Activated CD4-positive, CD25-positive, alpha-beta regulatory T cell (primary cell): ENCODE results near the gene BBOF1.
"Not testable (repeated sequence)": the region's sequence is repeated elsewhere in the genome, so short reads cannot be mapped to it uniquely, and the experiment has no call there.

ENCODE experiments used
- DNase-seq, 4 experiments: peaks; one replicate each; lab custom pipeline; 2025; lab: John Stamatoyannopoulos, UW

The BBOF1 gene

DNA sequence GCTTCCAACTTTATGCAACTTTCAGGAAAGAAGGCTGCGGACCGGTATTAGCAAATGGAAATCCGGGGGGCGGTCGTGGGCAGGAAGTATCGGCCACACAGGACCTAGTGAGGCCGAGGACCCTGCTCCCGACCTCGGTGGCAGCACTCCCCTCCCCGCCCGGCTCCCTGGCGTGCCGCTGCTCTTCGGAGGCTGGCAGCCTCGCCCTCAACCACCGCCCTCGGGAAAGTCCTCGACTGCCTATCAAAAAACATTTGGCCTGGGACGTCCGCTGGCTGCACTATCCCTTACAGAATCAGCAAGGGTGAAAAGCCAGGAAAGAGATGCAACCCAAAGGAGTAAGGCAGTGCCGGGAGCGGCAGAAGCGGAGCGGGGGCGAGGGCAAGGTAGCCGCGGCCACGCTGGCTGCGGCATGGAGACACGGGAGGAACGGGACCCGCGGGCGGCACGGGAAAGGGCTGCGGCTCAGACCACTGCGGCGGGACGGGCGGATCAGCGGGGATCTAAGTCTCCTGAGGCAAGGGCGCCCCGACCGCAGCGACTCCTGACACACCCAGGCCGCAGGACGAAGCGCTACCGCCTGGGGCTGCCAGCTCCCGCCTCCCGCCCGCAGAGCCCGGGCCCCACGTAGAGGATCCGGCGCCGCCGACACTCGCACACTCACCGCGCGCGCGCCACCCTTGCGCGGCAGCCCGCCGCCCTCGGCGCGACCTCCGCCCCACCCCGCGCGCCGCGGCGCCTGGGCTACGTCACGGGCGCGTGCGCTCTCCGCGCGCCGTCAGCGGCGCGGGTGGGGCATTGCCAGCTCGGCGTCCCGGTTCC, at the start of gene BBOF1, which contains the start of gene ENTPD5:
BBOF1 (plus strand) TSS at position 764 of the 822 bp plus-strand sequence. CDS start 130 bp downstream, outside the sequence.
ENTPD5 (minus strand) TSS at position 703 of the 822 bp plus-strand sequence. CDS start 31,186 bp downstream, outside the sequence.
- DNase-seq = peak; percentile 64 to 82 (median 71)

GRCh38 chr14:73973497-73973896, 45.7 kb upstream of the BBOF1 start:
- no peak for DNase-seq

GRCh38 chr14:73976125-73976524, 43.0 kb upstream of the BBOF1 start:
- no peak for DNase-seq

- no peak for DNase-seq
These were observed 41.3 kb upstream of the BBOF1 start for GRCh38 chr14:73977896-73978295.

DNA sequence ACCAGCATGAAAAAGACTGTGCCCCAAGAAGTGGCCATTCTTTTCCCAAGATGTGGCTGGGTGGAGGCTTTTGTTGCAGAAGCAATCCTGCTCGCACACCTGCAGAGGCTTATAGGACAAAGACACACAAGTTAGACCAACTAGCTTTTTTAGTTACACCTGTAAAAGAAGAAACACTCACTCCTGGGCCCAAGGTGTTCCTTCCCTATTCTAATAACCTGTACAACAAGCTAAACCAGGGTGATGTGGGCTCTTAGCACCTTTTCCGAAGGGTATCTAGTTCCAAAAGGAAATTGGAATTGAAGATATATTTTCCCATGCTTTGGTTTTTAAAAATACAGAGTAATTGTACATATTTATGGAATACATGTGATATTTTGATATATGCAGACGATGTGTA, 31.1 kb upstream of the BBOF1 start:
- no peak for DNase-seq

DNA sequence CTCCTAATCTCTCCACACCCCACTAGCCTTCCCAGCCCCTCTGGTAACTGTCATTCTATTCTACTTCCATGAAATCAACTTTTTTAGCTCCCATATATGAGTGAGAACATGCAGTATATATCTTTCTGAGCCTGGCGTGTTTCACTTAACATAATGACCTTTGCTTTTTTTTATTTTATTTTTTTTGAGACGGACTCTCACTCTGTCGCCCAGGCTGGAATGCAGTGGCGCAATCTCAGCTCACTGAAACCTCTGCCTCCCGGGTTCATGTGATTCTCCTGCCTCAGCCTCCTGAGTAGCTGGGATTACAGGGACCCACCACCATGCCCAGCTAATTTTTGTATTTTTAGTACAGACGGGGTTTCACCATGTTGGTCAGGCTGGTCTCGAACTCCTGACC, 30.5 kb upstream of the BBOF1 start:
- not testable (repeated sequence) for DNase-seq

DNA sequence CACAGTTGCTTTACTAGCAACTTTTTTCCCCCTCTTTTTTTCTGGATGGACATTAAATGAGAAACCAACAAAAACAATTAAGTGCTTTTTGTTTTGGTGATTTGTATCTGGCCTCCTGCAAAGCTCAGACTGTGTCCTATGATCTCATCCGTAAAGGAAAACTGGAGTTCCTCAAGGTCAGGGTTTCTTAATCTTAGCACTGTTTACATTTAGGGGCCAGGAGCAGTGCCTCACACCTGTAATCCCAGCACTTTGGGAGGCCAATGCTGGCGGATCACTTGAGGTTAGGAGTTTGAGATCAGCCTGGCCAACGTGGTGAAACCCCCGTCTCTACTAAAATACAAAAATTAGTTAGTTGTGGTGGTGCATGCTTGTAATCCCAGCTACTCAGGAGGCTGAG, 28.1 kb upstream of the BBOF1 start:
- DNase-seq = no peak

DNA sequence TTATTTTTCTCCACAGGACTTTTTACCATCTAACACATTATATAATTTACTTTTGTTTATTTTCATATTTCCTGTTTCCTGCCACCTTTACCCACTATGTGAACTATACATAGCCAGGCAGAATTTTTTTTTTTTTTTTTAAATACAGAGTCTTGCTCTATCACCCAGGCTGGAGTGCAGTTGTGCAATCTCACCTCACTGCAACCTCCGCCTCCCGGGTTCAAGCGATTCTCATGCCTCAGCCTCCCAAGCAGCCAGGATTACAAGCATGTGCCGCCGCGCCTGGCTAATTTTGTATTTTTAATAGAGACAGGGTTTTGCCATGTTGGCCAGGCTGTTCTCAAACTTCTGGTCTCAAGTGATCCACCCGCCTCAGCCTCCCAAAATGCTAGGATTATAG, 24.2 kb upstream of the BBOF1 start:
- DNase-seq = not testable (repeated sequence)

- DNase-seq = no peak
These were observed 23.2 kb upstream of the BBOF1 start for GRCh38 chr14:73995977-73996378.

DNA sequence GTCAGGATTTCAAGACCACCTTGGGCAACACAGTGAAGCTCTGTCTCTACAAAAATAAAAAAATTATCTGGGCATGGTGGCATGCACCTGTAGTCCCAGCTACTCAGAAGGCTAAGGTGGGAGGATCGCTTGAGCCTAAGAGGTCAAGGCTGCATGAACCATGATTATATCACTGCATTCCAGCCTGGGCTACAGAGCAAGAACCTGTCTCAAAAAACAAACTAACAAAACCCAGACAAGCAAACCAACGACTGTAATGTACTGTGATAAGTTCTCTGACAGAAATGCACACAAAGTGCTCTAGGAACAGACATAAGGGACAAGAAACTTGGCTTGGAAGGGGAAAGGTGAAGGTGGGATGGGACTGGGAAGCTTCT, 22.4 kb upstream of the BBOF1 start:
- no peak for DNase-seq

GRCh38 chr14:73997108-73997943, 21.8 kb upstream of the BBOF1 start:
- no peak for DNase-seq

GRCh38 chr14:73997944-73998447, 21.2 kb upstream of the BBOF1 start:
- no peak for DNase-seq

DNA sequence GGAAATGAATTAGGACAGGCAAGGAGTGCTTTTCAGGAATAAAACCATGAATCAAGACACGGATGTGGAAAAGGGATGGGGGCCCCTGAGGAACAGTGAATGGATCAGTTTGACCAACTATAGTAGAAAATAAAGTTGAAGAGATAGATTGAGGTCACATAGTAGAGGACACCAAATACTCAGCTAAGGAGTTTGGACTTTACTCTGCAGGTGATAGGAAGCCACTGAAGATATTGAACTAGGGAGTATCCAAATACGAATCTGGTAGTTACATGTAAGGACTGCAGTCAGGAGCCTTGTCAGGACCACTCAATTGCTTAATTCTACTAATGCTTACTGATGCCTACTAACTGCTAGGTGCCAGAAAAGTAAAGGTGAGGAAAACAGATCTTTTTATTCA, 20.4 kb upstream of the BBOF1 start:
- DNase-seq = no peak

DNA sequence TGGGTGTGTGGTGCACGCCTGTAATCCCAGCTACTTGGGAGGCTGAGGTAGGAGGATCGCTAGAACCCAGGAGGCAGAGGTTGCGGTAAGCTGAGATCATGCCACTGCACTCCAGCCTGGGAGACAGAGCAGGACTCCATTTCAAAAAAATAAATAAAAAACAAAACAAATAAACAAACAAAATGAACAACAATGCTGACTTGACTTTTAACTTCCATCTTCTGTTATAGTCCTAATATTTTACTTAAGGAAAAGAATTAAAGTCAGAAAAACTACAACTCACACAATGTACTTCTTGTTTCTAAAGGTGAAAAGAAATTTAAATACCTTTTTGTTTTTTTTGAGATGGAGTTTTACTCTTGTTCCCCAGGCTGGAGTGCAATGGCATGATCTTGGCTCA, 13.5 kb upstream of the BBOF1 start:
- DNase-seq = not testable (repeated sequence)

DNA sequence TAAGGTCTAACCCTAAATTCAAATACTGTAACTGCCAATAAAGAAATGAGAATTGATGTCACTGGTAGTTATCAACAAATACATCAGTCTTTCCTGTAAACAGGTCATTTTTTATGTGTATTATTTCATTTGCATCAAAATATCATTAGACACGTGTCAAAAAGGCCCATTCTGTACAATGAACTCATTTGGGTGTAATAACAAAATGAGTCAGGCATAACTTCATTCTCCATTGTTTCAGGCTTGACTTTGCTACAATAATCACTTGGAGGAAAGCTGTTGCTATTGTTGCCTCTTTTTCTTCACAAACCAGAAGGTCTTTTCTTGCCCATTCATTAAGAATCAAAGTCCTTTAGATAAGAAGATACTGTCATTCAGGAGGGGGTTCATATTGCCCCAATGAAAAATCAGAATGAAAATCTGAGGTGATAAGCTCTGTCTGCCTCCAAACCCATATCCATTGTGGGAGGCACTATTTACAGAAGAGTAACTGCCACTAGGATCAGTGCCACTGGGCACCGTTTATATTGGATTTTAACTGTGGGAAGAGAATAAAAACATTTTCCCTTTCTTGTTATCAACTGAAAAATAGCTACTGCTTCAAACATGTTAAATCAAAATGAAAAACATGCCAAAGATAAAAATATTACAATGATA, 10.2 kb upstream of the BBOF1 start:
- no peak for DNase-seq

DNA sequence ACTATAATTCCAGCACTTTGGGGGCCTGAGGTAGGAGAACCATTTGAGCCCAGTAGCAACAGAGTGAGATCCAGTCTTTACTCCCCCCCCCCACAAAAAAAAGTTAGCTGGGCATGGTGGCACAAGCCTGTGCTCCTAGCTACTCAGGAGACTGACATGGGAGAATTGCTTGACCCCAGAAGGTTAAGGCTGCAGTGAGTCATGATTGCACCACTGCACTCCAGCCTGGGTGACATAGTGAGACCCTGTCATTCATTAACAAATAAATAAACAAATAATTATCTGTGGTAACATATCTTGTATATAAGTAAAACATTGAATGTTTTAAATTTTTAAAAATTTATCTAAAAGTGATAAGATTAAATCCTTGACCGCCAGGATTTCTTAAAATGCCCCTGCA, 4.8 kb upstream of the BBOF1 start:
- DNase-seq = no peak

- DNase-seq = no peak
These were observed 4.0 kb upstream of the BBOF1 start for GRCh38 chr14:74015176-74015575.

- DNase-seq = no peak
These were observed 3.2 kb upstream of the BBOF1 start for GRCh38 chr14:74015963-74016362.

DNA sequence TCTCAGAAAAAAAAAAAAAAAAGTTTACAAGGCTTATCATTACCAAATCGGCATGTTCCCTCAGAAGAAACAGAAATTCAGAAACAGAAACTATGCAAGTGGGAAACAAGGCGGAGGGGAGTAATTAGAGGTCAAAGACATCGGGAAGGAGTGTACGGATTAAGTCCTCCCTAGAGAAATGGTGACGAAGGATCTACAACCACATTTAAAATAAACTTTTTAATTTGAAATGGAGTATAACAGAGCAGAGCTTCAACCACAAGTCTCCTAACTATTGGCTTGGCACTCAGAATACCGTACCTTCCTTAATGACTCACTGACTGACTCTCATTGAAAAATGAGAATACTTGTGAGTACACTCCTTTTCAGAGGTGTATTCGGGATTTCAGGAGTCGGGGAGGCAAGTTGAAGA, 969 bp upstream of the BBOF1 start:
- no peak for DNase-seq

DNA sequence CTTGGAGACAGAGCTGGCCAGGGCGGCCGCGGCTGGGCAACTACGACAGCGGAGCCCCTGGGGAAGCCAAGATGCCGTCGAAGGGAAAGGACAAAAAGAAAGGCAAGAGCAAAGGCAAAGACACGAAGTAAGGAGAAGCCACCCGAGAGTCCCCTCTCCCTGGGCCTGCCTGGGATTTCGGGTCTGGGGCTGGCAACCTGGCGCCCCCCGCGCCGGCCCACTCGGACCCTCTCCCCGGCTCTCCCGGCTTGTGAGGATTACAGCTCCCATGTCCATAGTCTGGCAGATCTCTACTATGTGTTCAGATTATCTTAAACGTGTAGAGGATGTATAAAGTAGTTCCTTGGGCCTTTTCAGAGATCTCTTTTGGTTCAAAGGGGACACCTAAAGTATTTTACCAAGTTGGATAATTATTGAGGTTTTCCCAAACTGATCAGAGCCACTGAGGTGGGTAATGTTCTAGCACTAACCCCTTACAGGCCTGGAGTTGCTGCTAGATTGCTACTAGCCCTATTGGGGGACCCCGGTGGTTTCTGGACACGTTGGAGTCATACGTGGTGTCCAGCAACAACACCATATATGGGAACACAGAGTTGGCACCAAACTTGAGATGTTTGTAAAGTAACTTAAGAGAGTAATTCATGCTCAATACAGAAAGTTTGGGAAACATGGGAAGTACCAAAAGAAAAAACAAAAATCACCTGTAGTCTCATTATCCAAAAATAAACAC, 424 bp downstream of the BBOF1 start:
- no peak for DNase-seq

DNA sequence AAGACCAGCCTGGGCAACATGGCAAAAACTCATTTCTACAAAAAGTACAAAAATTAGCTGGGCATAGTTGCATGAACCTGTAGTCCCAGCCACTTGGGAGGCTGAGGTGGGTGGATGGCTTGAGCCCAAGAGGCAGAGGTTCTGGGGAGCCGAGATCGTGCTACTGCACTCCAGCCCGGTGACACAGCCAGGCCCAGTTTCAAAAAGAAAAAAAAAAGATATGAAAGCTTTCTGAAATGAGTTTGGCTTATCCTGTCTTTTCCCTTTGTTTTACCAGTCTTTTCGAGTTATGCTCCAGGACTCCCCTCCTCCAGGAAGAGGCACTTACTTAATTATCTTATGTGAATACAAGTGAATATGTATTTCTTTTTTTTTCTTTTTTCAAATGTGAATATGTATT, 3.2 kb downstream of the BBOF1 start:
- DNase-seq = no peak

GRCh38 chr14:74029136-74029535, 10.0 kb downstream of the BBOF1 start:
- no peak for DNase-seq
